ENCODE results near the gene TNPO1. TPM values are rescaled to one million over a fixed set of nuclear protein-coding genes. Genes with fewer than 3 reads are reported as not detected.

Gene TNPO1
- total RNA-seq, 4 donors from 2014 or later = 96.8 to 130 (median 111) TPM

GRCh38 chr5:72938206-72938605, 121.7 kb downstream of the TNPO1 start:
- TF ChIP-seq POLR2A (IDR thresholded peaks at IDR 0.05) = no peak
- no peak for TF ChIP-seq CTCF (IDR thresholded peaks at IDR 0.05 in 4 of 5, conservative IDR thresholded peaks at IDR 0.05 in 1 of 5)
- in situ Hi-C loops (cut with MboI; ENCODE audit: low sequenced_read_pairs in 4 of 4) = loop anchor here in 1 of 4 donors (25.0 kb wide), 1 partner anchor 274 kb away; no protein-coding TSS in a partner anchor
- Histone ChIP-seq H3K36me3 (no peaks in the 10 kb centered on the region), H3K27ac (peak overlapping the region in 2 of 4 donors; percentile 29 to 41), H3K4me3 (no peak overlapping the region), H3K4me1 (no peaks in the 10 kb centered on the region), H3K9me3 (no peaks in the 10 kb centered on the region), H3K27me3 (no peaks in the 10 kb centered on the region)
- ATAC-seq (peak; percentile 42 to 44), DNase-seq (no peak)
- intact Hi-C loops (cut with DNase I; ENCODE audit: low total_unique reads) = no loop called here

- Histone ChIP-seq H3K9me3 (no peaks in the 10 kb centered on the region), H3K36me3 (no peaks in the 10 kb centered on the region), H3K4me1 (peaks cover 0 to 8% of the 10 kb centered on the region in 2 donors), H3K27me3 (no peaks in the 10 kb centered on the region), H3K4me3 (no peak overlapping the region), H3K27ac (no peak overlapping the region)
- TF ChIP-seq POLR2A (IDR thresholded peaks at IDR 0.05) (no peak), CTCF (IDR thresholded peaks at IDR 0.05 in 4 of 5, conservative IDR thresholded peaks at IDR 0.05 in 1 of 5) (no peak)
- DNase-seq (no peak), ATAC-seq (no peak)
- intact Hi-C loops (cut with DNase I; ENCODE audit: low total_unique reads) (no loop called here), in situ Hi-C loops (cut with MboI; ENCODE audit: low sequenced_read_pairs in 4 of 4) (loop anchor here in 1 of 4 donors (25.0 kb wide), 1 partner anchor 272 kb away; no protein-coding TSS in a partner anchor)
Observed at GRCh38 chr5:72940082-72940481, 123.6 kb downstream of the TNPO1 start.

- ATAC-seq (no peak), DNase-seq (no peak)
- H3K9me3 ChIP-seq = no peaks in the 10 kb centered on the region
- in situ Hi-C loops (cut with MboI; ENCODE audit: low sequenced_read_pairs in 4 of 4) = loop anchor here in 1 of 4 donors (25.0 kb wide), 1 partner anchor 269 kb away; no protein-coding TSS in a partner anchor
- peaks cover 0 to 8% of the 10 kb centered on the region in 2 donors for H3K4me1 ChIP-seq
- intact Hi-C loops (cut with DNase I; ENCODE audit: low total_unique reads) = no loop called here
- TF ChIP-seq POLR2A (IDR thresholded peaks at IDR 0.05) (no peak), CTCF (IDR thresholded peaks at IDR 0.05 in 4 of 5, conservative IDR thresholded peaks at IDR 0.05 in 1 of 5) (no peak)
- no peak overlapping the region for H3K27ac ChIP-seq
- H3K4me3 ChIP-seq = no peak overlapping the region
- H3K27me3 ChIP-seq = no peaks in the 10 kb centered on the region
- no peaks in the 10 kb centered on the region for H3K36me3 ChIP-seq
Observed at GRCh38 chr5:72943307-72943706, 126.8 kb downstream of the TNPO1 start.

- ATAC-seq (no peak), DNase-seq (no peak)
- Histone ChIP-seq H3K4me3 (no peak overlapping the region), H3K4me1 (peaks cover 0 to 8% of the 10 kb centered on the region in 2 donors), H3K27me3 (no peaks in the 10 kb centered on the region), H3K9me3 (no peaks in the 10 kb centered on the region), H3K27ac (no peak overlapping the region), H3K36me3 (no peaks in the 10 kb centered on the region)
- in situ Hi-C loops (cut with MboI; ENCODE audit: low sequenced_read_pairs in 4 of 4) (loop anchor here in 1 of 4 donors (25.0 kb wide), 1 partner anchor 265 kb away; no protein-coding TSS in a partner anchor), intact Hi-C loops (cut with DNase I; ENCODE audit: low total_unique reads) (no loop called here)
- TF ChIP-seq POLR2A (IDR thresholded peaks at IDR 0.05) = no peak
- TF ChIP-seq CTCF (IDR thresholded peaks at IDR 0.05 in 4 of 5, conservative IDR thresholded peaks at IDR 0.05 in 1 of 5) = no peak
Observed at GRCh38 chr5:72947498-72947897, 131.0 kb downstream of the TNPO1 start.

- Histone ChIP-seq H3K36me3 (no peaks in the 10 kb centered on the region), H3K4me1 (peaks cover 3 to 7% of the 10 kb centered on the region in 2 donors), H3K27ac (no peak overlapping the region), H3K27me3 (no peaks in the 10 kb centered on the region), H3K9me3 (no peaks in the 10 kb centered on the region), H3K4me3 (no peak overlapping the region)
- ATAC-seq (no peak), DNase-seq (no peak)
- TF ChIP-seq POLR2A (IDR thresholded peaks at IDR 0.05) (no peak), CTCF (IDR thresholded peaks at IDR 0.05 in 4 of 5, conservative IDR thresholded peaks at IDR 0.05 in 1 of 5) (no peak)
- intact Hi-C loops (cut with DNase I; ENCODE audit: low total_unique reads) (no loop called here), in situ Hi-C loops (cut with MboI; ENCODE audit: low sequenced_read_pairs in 4 of 4) (loop anchor here in 1 of 4 donors (25.0 kb wide), 1 partner anchor 263 kb away; no protein-coding TSS in a partner anchor)
Observed at GRCh38 chr5:72949481-72949880, 133.0 kb downstream of the TNPO1 start.
